Activated CD4-positive, alpha-beta T cell treated with anti-CD3 and anti-CD28 coated beads for 36 hours (primary cell): Measurements from ENCODE around the gene PBRM1. TPM values are rescaled to one million over a fixed set of nuclear protein-coding genes. Genes with fewer than 3 reads are reported as not detected.

Source experiments
- ATAC-seq: fragments of 200-7000 bp; cut with Tn5 transposase; one replicate; pipeline ENCODE4 v1.10.0; 2021; ENCODE audit warnings: mild to moderate bottlenecking, moderate library complexity
- CTCF ChIA-PET: fragments of 350-600 bp; sonication (Branson Sonifier 250); formaldehyde crosslinking; loops from one replicate; lab custom pipeline; 2021; ENCODE audit warnings: antibody characterized with exemption; lab: Charles Lee
- POLR2A ChIA-PET: fragments of 350-600 bp; sonication (Branson Sonifier 250); formaldehyde crosslinking; loops from one replicate; lab custom pipeline; 2021; ENCODE audit warnings: antibody characterized with exemption, inconsistent platforms; lab: Charles Lee
- DNase-seq: peaks from one replicate; pipeline ENCODE4 v3.0.0-alpha.2; 2020
- H3K27ac Mint-ChIP-seq: one replicate; pipeline ENCODE4 v1.8.0; 2021; ENCODE audit warnings: mixed read lengths
- H3K27me3 Mint-ChIP-seq: one replicate; pipeline ENCODE4 v1.8.0; 2021; ENCODE audit warnings: mixed read lengths
- H3K36me3 Mint-ChIP-seq: one replicate; pipeline ENCODE4 v1.8.0; 2021; ENCODE audit warnings: low read depth, mixed read lengths
- H3K4me1 Mint-ChIP-seq: one replicate; pipeline ENCODE4 v1.8.0; 2021; ENCODE audit warnings: mixed read lengths
- H3K4me3 Mint-ChIP-seq: one replicate; pipeline ENCODE4 v1.8.0; 2021; ENCODE audit warnings: mild to moderate bottlenecking, moderate library complexity, mixed read lengths
- H3K9me3 Mint-ChIP-seq: one replicate; pipeline ENCODE4 v1.8.0; 2021; ENCODE audit warnings: low read depth, mixed read lengths
- intact Hi-C, 2 experiments: fragments of 100-400 bp; cut with DNase I in 1 of 2; cut with micrococcal nuclease in 1 of 2; formaldehyde crosslinking; loops; one replicate each; pipeline versions ENCODE4 v1.14.2 to v1.15.1; 2022 to 2024; cut with DNase I, micrococcal nuclease
- total RNA-seq, 2 experiments: library from RNA; stranded (reverse); gene quantifications; one replicate each; pipeline ENCODE4 v1.2.3, GENCODE V29; 2021

PBRM1 gene
- total RNA-seq, 2 experiments from 2014 or later, result 57.6 to 59.8 TPM

DNA sequence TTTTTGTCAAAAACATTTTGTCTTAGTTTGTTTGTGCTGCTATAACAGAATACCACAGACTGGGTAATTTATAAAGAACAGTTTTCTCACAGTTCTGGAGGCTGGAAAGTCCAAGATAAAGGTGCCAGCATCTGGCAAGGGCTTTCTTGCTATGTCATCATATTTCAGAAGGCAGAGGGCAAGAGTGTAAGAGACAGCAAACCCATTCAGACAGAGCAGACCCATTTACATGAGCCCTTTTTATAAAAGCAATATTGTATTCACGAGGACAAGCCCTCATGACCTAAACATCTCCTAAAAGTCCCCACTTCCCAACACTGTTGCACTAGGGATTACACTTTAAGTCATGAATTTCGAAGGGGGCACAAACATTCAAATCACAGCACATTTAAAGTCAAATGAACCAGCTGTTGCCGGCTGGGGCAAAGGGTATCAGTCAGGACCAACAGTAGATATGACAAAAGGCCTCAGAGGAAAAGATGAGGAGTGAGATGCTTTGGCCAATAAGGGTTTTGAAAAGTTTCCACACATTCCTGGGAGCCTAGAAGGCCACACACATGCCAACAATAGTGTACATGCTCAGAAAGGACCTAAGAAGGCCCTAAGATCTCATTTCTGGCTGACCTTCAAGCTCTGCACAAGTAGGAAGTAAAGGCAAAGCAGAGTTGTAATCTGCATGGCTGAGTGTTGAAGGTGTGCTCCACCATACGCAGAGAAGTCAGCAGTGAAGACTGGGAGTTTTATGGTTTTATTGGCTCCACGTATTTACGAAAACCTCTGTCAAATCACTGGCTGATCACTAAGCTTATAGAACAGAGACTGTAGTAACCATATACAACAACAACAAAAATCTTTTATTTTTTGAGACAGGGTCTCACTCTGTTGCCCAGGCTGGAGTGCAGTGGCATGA, 111.4 kb downstream of the PBRM1 start:
- DNase-seq (no peak), ATAC-seq (no peak)
- POLR2A ChIA-PET, result no interaction called here
- no peaks in the 10 kb centered on the region for H3K9me3 Mint-ChIP-seq
- CTCF ChIA-PET, result interaction anchor here (0.6 to 0.9 kb wide), 3 partner anchors 13 to 94 kb away, joined by 3 to 6 read pairs (median 3); no protein-coding TSS in a partner anchor
- H3K36me3 Mint-ChIP-seq, result peaks cover 32% of the 10 kb centered on the region
- no peaks in the 10 kb centered on the region for H3K27me3 Mint-ChIP-seq
- H3K4me3 Mint-ChIP-seq, result no peak overlapping the region
- intact Hi-C loops, result no loop called here
- H3K27ac Mint-ChIP-seq, result no peak overlapping the region
- H3K4me1 Mint-ChIP-seq, result no peaks in the 10 kb centered on the region

DNA sequence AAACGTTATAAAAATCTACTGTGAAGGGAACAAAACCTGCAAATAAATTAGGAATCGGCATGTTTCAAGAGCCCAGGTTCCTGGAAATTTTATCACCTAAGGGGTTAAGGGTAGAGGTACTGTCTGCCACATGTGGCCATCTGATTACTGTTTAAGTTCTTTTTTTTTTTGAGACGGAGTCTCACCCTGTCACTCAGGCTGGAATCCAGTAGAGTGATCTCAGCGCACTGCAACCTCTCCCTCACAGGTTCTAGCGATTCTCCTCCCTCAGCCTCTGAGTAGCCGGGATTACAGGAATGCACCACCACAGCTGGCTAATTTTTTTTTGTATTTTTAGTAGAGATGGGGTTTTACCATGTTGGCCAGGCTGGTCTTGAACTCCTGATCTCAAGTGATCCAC, 113.5 kb downstream of the PBRM1 start:
- ATAC-seq (no peak), DNase-seq (no peak)
- H3K27me3 Mint-ChIP-seq, result no peaks in the 10 kb centered on the region
- no peaks in the 10 kb centered on the region for H3K4me1 Mint-ChIP-seq
- no peaks in the 10 kb centered on the region for H3K9me3 Mint-ChIP-seq
- no peak overlapping the region for H3K27ac Mint-ChIP-seq
- intact Hi-C loops, result no loop called here
- H3K4me3 Mint-ChIP-seq, result no peak overlapping the region
- peaks cover 18% of the 10 kb centered on the region for H3K36me3 Mint-ChIP-seq
- ChIA-PET CTCF (interaction anchor here (0.7 to 1.3 kb wide), 3 partner anchors 10 to 27 kb away, joined by 3 read pairs; no protein-coding TSS in a partner anchor), POLR2A (interaction anchor here (0.6 kb wide), 2 partner anchors 40 to 104 kb away, joined by 3 read pairs; no protein-coding TSS in a partner anchor)

DNA sequence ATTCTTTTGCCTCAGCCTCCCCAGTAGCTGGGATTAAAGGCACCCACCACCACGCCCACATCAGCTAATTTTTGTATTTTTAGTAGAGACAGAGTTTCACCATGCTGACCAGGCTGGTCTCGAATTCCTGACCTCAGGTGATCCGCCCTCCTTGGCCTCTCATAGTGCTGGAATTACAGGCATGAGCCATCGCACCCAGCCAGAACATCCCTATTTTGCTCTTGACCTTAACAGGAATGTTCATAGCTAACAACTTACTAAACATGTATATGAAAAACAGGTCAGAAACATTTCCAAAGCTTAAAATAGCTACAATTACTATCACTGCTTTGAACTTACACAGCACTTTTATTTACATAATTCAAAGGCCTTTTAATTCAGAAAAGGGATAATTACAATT, 115.6 kb downstream of the PBRM1 start:
- no peaks in the 10 kb centered on the region for H3K4me1 Mint-ChIP-seq
- POLR2A ChIA-PET, result interaction anchor here (0.5 kb wide), 1 partner anchor 172 kb away, joined by 3 read pairs; no protein-coding TSS in a partner anchor
- no peaks in the 10 kb centered on the region for H3K9me3 Mint-ChIP-seq
- no peaks in the 10 kb centered on the region for H3K27me3 Mint-ChIP-seq
- H3K4me3 Mint-ChIP-seq, result no peak overlapping the region
- H3K27ac Mint-ChIP-seq, result peak overlapping the region; percentile 8
- CTCF ChIA-PET, result interaction anchor here (0.7 kb wide), 1 partner anchor 327 kb away, joined by 3 read pairs; the partner anchor contains the start of gene STIMATE
- intact Hi-C loops, result no loop called here
- DNase-seq (no peak), ATAC-seq (no peak)
- peaks cover 12% of the 10 kb centered on the region for H3K36me3 Mint-ChIP-seq

DNA sequence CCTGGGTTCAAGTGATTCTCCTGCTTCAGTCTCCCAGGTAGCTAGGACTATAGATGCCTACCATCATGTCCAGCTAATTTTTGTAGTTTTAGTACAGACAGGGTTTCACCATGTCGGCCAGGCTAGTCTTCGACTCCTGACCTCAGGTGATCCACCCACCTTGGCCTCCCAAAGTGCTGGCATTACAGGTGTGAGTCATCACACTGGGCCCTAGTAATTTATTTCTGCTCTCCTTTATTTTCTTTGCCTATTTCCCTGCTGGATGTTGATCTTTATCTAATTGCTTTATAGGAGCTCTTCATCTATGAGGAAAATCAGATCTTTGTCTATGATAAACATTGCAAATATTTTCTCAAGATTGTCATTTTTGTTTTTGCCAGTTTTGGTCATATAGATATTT, 117.6 kb downstream of the PBRM1 start:
- no peaks in the 10 kb centered on the region for H3K27me3 Mint-ChIP-seq
- ChIA-PET CTCF (interaction anchor here (0.6 to 1.0 kb wide), 2 partner anchors 21 to 23 kb away, joined by 3 read pairs; no protein-coding TSS in a partner anchor), POLR2A (no interaction called here)
- H3K4me1 Mint-ChIP-seq, result no peaks in the 10 kb centered on the region
- intact Hi-C loops, result no loop called here
- no peaks in the 10 kb centered on the region for H3K9me3 Mint-ChIP-seq
- H3K36me3 Mint-ChIP-seq, result peaks cover 7% of the 10 kb centered on the region
- DNase-seq (no peak), ATAC-seq (no peak)
- no peak overlapping the region for H3K4me3 Mint-ChIP-seq
- H3K27ac Mint-ChIP-seq, result no peak overlapping the region

DNA sequence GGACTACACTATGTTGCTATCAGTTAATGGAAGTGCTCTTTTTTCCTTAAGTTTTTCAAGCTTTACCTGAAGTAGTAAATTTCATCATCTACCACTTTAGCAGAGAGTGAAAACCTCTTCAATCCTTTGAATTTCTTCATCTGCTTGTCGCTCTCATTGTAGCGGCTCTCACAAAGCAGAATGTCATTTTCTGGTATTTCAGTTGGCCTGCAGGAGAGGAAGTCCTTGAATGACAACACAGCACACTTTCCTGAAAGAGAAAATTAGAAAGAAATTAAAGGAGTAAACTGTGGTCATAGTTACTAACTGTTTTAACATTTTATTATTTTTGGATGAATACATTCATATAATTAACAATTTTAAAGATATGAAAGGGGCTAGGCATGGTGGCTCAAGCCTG, 121.7 kb downstream of the PBRM1 start:
- ATAC-seq, result no peak
- ChIA-PET POLR2A (no interaction called here), CTCF (no interaction called here)
- H3K36me3 Mint-ChIP-seq, result peaks cover 24% of the 10 kb centered on the region
- peaks cover 3% of the 10 kb centered on the region for H3K4me1 Mint-ChIP-seq
- intact Hi-C loops, result no loop called here
- H3K27ac Mint-ChIP-seq, result no peak overlapping the region
- no peaks in the 10 kb centered on the region for H3K27me3 Mint-ChIP-seq
- DNase-seq, result no peak
- no peak overlapping the region for H3K4me3 Mint-ChIP-seq
- no peaks in the 10 kb centered on the region for H3K9me3 Mint-ChIP-seq

DNA sequence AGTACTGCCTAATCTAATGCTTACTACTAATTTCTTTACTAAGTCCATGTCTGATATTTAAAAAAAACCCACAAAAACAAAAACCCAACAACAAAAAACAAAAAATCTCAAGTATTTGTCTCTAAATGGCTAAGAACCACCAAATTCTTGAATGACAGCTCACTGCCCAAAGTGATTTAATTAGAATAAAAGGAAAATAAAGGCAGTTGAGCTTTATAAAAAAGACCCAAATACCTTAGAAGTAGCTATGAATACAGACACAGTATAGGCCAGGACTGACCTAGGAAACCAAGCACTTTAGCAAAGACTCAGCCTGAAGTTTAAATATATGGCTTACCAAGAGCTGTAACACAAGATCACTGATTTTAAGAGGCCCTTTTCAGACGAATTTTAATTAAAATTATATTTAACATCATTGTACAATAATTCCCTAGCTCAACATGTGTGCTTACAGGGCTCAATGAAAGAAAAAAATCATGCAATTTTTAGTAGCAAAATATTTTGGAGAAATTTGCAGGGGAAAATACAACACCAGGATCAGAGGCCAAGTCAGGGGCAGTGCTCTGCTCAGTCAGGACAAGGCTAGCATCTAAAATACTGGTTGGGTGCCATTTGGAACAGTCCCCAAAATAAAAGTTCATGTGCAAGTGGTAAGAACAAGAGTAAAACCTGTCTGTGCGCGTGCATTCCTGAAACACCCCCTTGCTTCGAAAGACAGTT, 124.5 kb downstream of the PBRM1 start:
- peaks cover 3% of the 10 kb centered on the region for H3K4me1 Mint-ChIP-seq

DNA sequence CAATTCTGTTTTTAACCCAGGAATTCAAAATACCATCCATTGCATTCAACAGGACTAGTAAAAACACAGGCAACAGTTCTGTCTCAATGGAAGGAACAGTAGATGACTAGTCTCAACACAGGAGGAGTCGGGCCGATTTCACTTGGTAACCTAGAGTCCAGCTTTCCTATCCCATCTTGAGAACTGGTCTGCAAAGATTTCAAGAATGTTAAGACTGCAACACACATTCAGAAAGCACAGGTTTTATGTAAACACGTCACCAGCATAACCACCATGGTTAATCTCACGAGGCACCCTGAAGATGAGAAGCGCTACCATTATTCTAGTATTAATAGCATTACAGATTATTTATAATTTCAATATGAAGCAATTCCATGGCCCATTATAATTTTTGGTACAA, 127.3 kb downstream of the PBRM1 start:
- no peaks in the 10 kb centered on the region for H3K27me3 Mint-ChIP-seq
- H3K27ac Mint-ChIP-seq, result no peak overlapping the region
- H3K4me1 Mint-ChIP-seq, result peaks cover 6% of the 10 kb centered on the region
- no peak overlapping the region for H3K4me3 Mint-ChIP-seq
- peaks cover 39% of the 10 kb centered on the region for H3K36me3 Mint-ChIP-seq
- H3K9me3 Mint-ChIP-seq, result no peaks in the 10 kb centered on the region
- ChIA-PET CTCF (no interaction called here), POLR2A (no interaction called here)
- DNase-seq (no peak), ATAC-seq (no peak)
- intact Hi-C loops, result no loop called here

More for the DNA sequence above, 124.5 kb downstream of the PBRM1 start:
- ATAC-seq (no peak), DNase-seq (no peak)
- Mint-ChIP-seq H3K36me3 (peaks cover 36% of the 10 kb centered on the region), H3K4me3 (no peak overlapping the region), H3K27me3 (no peaks in the 10 kb centered on the region), H3K9me3 (no peaks in the 10 kb centered on the region), H3K27ac (no peak overlapping the region)
- CTCF ChIA-PET, result interaction anchor here (1.1 to 2.6 kb wide), 3 partner anchors 8 to 13 kb away, joined by 3 to 8 read pairs (median 3); no protein-coding TSS in a partner anchor
- POLR2A ChIA-PET, result no interaction called here
- intact Hi-C loops, result no loop called here

DNA sequence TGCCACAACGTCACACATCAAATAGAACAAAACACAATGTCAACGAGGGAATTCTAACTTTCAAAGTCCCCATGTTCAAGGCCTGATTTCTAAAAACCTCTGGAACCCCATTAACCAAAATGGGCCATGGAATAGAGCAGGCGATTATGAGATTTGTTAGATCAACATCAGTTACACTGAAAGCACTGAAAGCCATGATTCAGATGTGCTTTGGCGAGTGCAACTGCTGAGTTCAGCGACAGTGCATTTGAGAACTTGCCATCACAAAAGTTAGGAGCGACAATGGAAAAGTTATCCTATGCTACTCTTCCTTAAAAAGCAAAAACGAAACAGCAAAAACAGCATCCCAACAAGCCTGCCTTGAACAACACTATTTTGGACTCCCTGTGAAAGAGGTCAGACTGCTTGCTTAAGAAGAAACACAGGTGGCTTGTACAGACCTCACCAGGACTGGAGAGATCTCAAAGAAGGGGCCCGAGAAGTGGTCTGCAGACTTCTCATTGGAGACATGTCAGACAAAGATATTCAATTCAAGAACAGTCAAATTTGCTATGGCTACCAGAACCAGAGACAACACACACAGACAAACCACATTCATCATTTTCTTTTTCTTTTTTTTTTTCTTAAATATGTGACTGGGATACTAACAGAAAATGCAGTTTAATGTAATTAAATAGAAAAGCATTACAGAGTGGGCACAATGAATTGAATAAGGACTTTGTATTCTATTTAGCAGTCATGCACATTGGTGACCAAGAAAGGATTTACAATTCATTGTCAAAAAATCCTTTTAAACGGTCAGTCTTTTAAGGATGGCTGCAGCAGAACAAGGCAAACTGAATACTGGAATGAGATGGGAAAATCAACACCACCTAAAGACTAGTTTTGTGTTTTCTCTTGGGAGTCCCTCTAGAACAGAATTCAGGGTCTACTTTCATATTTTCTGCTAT, 128.4 kb downstream of the PBRM1 start:
- Mint-ChIP-seq H3K9me3 (no peaks in the 10 kb centered on the region), H3K4me3 (no peak overlapping the region), H3K36me3 (peaks cover 40% of the 10 kb centered on the region), H3K27me3 (no peaks in the 10 kb centered on the region), H3K27ac (no peak overlapping the region), H3K4me1 (peaks cover 6% of the 10 kb centered on the region)
- CTCF ChIA-PET, result interaction anchor here (1.6 kb wide), 1 partner anchor 77 kb away, joined by 3 read pairs; no protein-coding TSS in a partner anchor
- intact Hi-C loops, result no loop called here
- POLR2A ChIA-PET, result interaction anchor here (0.8 kb wide), 1 partner anchor 21 kb away, joined by 3 read pairs; the partner anchor contains the start of gene UQCC5
- no peak for DNase-seq
- ATAC-seq, result no peak

DNA sequence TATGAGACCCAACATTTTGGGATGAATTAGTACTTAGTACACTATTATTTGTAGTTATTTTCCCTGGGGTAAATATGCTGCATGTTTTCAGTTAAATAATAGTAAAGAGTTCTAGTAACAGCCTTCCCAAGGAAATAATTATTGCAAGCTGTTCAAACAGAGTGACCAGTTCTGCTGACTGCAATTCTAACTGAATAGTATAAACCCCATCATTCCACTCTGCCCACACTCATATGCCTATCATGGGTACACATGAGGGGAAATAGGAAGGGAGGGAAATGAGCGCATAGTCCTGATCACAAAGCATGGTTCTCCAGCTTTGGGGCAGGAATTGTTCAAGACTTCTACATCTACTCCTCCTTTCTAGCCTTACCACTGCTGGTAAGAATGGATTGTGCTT, 130.7 kb downstream of the PBRM1 start:
- DNase-seq (no peak), ATAC-seq (no peak)
- no peak overlapping the region for H3K27ac Mint-ChIP-seq
- intact Hi-C loops, result no loop called here
- ChIA-PET POLR2A (no interaction called here), CTCF (interaction anchor here (0.6 to 1.2 kb wide), 2 partner anchors 19 to 37 kb away, joined by 3 read pairs; partner anchors contain the start of gene UQCC5)
- H3K36me3 Mint-ChIP-seq, result peaks cover 42% of the 10 kb centered on the region
- no peaks in the 10 kb centered on the region for H3K9me3 Mint-ChIP-seq
- H3K27me3 Mint-ChIP-seq, result no peaks in the 10 kb centered on the region
- peaks cover 5% of the 10 kb centered on the region for H3K4me1 Mint-ChIP-seq
- no peak overlapping the region for H3K4me3 Mint-ChIP-seq

DNA sequence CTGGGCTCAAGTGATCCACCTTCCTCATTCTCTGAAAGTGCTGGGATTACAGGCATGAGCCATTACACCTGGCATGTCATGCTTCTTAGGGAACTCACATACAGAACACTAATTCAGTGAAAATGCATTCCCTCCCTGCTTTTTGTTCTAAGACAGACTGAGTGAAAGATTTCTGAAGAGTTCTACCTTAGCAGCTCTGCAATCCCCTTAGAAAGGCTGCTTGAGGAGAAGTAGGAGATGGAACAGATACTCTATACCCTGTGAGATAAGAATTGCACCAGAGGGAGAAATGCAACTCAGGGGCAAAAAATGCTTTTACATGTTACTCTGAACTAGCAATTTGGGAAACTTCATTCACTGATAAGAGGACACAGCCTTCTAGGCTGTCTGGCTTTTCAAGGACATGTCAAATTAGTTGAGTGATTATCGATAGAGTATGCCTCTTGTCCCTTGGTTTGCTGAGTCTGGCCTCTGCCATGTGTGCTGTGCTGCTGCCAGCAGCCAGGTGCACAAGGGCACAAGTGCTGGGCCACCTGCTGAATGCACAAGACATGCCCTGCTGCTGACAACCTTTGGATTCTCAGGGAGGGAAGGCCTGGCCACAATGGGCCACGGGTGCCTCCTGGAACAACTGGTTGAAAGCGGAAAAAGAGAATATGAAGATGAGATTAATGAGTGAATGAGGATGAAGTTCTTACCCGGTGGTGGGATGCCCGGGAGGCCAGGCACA, 131.5 kb downstream of the PBRM1 start:
- ChIA-PET POLR2A (no interaction called here), CTCF (no interaction called here)
- Mint-ChIP-seq H3K36me3 (peaks cover 37% of the 10 kb centered on the region), H3K4me1 (peaks cover 3% of the 10 kb centered on the region), H3K27me3 (no peaks in the 10 kb centered on the region), H3K4me3 (no peak overlapping the region), H3K27ac (no peak overlapping the region), H3K9me3 (no peaks in the 10 kb centered on the region)
- no peak for DNase-seq
- intact Hi-C loops, result no loop called here
- ATAC-seq, result no peak
